HG03432 (cell line): Measurements from ENCODE around the gene TTC6.

ENCODE experiments used
- ATAC-seq: cut with Tn5 transposase; IDR thresholded peaks from one replicate; pipeline ENCODE4 v1.9.1; 2021; ENCODE audit warnings: mild to moderate bottlenecking, moderate library complexity; ENCODE audit not compliant: unreplicated experiment

Gene TTC6

GRCh38 chr14:37623426-37623951, 28.1 kb downstream of the TTC6 start:
- no peak for ATAC-seq

- ATAC-seq: no peak
Observed at GRCh38 chr14:37623971-37624370, 28.5 kb downstream of the TTC6 start.

GRCh38 chr14:37625597-37626595, 30.5 kb downstream of the TTC6 start:
- no peak for ATAC-seq

- no peak for ATAC-seq
Observed at GRCh38 chr14:37637341-37637740, 41.9 kb downstream of the TTC6 start.

GRCh38 chr14:37638599-37638998, 43.2 kb downstream of the TTC6 start:
- ATAC-seq: no peak

GRCh38 chr14:37641117-37641516, 45.7 kb downstream of the TTC6 start:
- ATAC-seq: no peak

GRCh38 chr14:37642125-37642524, 46.7 kb downstream of the TTC6 start:
- ATAC-seq: no peak

- no peak for ATAC-seq
Observed at GRCh38 chr14:37643701-37644100, 48.3 kb downstream of the TTC6 start.
